DOHH2 (cell line): Measurements from ENCODE around the gene GATA2.

Experiments used
- H3F3A ChIP-seq: fragments of 200-600 bp; sonication (generic), shearing (Covaris generic); 2 replicates; pipeline ENCODE4 v1.6.0; 2016; ENCODE audit warnings: antibody characterized with exemption, mild to moderate bottlenecking; ENCODE audit not compliant: control insufficient read depth, insufficient read depth
- H3K27ac ChIP-seq: fragments of 200-600 bp; sonication (generic); 2 replicates; pipeline ENCODE4 v1.5.1; 2014; ENCODE audit warnings: low read depth, mild to moderate bottlenecking, low read length, moderate library complexity
- H3K27me3 ChIP-seq: fragments of 200-600 bp; sonication (generic); 2 replicates; pipeline ENCODE4 v1.6.1; 2014; ENCODE audit warnings: mild to moderate bottlenecking, low read length, mixed read lengths; ENCODE audit not compliant: control insufficient read depth
- H3K36me3 ChIP-seq: fragments of 200-600 bp; sonication (generic); 2 replicates; pipeline ENCODE4 v1.6.1; 2014; ENCODE audit warnings: mild to moderate bottlenecking, low read length, moderate library complexity, mixed read lengths; ENCODE audit not compliant: control insufficient read depth
- H3K4me1 ChIP-seq: fragments of 200-600 bp; sonication (generic); 2 replicates; pipeline ENCODE4 v1.6.1; 2014; ENCODE audit warnings: mild to moderate bottlenecking, low read length, mixed read lengths; ENCODE audit not compliant: control insufficient read depth
- H3K4me2 ChIP-seq: fragments of 200-600 bp; sonication (generic); 2 replicates; pipeline ENCODE4 v1.6.0; 2014; ENCODE audit warnings: mild to moderate bottlenecking, low read length, moderate library complexity
- H3K4me3 ChIP-seq: fragments of 200-600 bp; sonication (generic); 2 replicates; pipeline ENCODE4 v1.5.1; 2014; ENCODE audit warnings: mild to moderate bottlenecking, low read length, mixed read lengths
- H3K79me2 ChIP-seq: fragments of 200-600 bp; sonication (generic); 2 replicates; pipeline ENCODE4 v1.6.1; 2014; ENCODE audit warnings: mild to moderate bottlenecking, low read length, mixed read lengths; ENCODE audit not compliant: control insufficient read depth
- H3K9me2 ChIP-seq: fragments of 200-600 bp; sonication (generic); replicated peaks from 2 replicates; pipeline ENCODE4 v1.6.1; 2014; ENCODE audit warnings: mild to moderate bottlenecking, low read length, mixed read lengths; ENCODE audit not compliant: control insufficient read depth
- H3K9me3 ChIP-seq: fragments of 200-600 bp; sonication (generic); 2 replicates; pipeline ENCODE4 v1.6.1; 2014; ENCODE audit warnings: antibody characterized with exemption, low read length, mixed read lengths; ENCODE audit not compliant: control insufficient read depth, insufficient read depth
- H4K20me1 ChIP-seq: fragments of 200-600 bp; sonication (generic); 2 replicates; pipeline ENCODE4 v1.6.0; 2014; ENCODE audit warnings: low read depth, mild to moderate bottlenecking, antibody characterized with exemption, low read length, moderate library complexity; ENCODE audit not compliant: control insufficient read depth, insufficient read depth
- EZH2phosphoT487 ChIP-seq: fragments of 200-600 bp; sonication (generic); IDR thresholded peaks from 2 replicates; pipeline ENCODE4 v1.6.1; 2017; ENCODE audit warnings: borderline replicate concordance, mild to moderate bottlenecking, antibody characterized with exemption, low read length, moderate library complexity, mixed read lengths
- TF ChIP-seq, protein P1 (sequence below): fragments of 200-600 bp; sonication (generic); IDR thresholded peaks from one replicate; pipeline ENCODE4 v1.5.1; 2014; ENCODE audit warnings: antibody characterized with exemption, mild to moderate bottlenecking, low read depth, low read length; ENCODE audit not compliant: poor library complexity, severe bottlenecking

Gene GATA2

DNA sequence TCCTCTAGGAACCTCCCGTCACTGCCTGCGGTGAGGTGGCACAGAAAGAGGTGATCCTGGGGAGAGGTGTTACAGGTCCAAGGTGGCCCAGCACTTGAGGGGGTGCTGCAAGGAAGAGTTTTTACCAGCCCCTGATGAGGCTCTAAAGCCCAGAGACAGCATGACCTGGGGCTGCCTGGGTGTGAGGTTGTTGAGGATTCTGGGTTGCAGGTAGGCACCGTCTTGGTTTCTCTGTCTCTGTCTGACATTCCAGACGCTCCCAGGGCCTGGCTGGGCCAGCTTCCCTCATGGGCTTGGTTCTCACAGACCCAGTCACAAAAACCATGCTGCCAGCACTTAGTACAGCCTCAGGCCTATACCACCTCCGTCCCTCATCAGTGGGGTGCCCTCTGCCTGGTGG, 57.4 kb downstream of the GATA2 start:
- Histone ChIP-seq H3K36me3 (no peaks in the 10 kb centered on the region), H4K20me1 (no peaks in the 10 kb centered on the region), H3F3A (no peaks in the 10 kb centered on the region), H3K4me1 (no peaks in the 10 kb centered on the region), H3K79me2 (no peaks in the 10 kb centered on the region), H3K9me3 (no peaks in the 10 kb centered on the region), H3K4me2 (no peak overlapping the region), H3K27ac (no peak overlapping the region), H3K27me3 (peaks cover 6% of the 10 kb centered on the region; the same call in 1 of the 2 replicates), H3K4me3 (no peak overlapping the region), H3K9me2 (no peaks in the 10 kb centered on the region)
- TF ChIP-seq, protein P1, sequence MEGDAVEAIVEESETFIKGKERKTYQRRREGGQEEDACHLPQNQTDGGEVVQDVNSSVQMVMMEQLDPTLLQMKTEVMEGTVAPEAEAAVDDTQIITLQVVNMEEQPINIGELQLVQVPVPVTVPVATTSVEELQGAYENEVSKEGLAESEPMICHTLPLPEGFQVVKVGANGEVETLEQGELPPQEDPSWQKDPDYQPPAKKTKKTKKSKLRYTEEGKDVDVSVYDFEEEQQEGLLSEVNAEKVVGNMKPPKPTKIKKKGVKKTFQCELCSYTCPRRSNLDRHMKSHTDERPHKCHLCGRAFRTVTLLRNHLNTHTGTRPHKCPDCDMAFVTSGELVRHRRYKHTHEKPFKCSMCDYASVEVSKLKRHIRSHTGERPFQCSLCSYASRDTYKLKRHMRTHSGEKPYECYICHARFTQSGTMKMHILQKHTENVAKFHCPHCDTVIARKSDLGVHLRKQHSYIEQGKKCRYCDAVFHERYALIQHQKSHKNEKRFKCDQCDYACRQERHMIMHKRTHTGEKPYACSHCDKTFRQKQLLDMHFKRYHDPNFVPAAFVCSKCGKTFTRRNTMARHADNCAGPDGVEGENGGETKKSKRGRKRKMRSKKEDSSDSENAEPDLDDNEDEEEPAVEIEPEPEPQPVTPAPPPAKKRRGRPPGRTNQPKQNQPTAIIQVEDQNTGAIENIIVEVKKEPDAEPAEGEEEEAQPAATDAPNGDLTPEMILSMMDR, result no peak
- TF ChIP-seq EZH2phosphoT487, result no peak

DNA sequence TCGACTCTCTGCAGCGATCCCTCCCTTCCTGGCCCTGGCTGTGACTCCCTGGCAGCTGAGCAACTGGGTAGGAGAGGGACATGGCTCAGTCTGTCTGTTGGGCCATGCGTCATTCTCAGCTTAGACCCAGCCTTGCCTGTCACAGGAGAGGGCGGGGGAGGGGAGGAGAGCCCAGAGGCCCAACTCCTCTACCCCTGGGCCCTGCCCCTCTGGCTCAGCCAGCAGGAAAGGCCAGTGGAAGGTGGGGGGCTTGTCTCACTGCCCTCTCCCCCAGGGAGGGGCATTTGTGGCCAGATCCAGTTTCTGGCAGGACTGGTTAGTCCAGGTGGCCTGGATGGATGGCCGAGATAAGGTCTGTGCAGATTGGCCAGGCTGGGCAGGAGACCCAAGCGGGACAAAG, 57.9 kb downstream of the GATA2 start:
- no peaks in the 10 kb centered on the region for H3K36me3 ChIP-seq
- H4K20me1 ChIP-seq, result no peaks in the 10 kb centered on the region
- H3K27ac ChIP-seq, result no peak overlapping the region
- no peaks in the 10 kb centered on the region for H3F3A ChIP-seq
- no peaks in the 10 kb centered on the region for H3K4me1 ChIP-seq
- H3K79me2 ChIP-seq, result no peaks in the 10 kb centered on the region
- peaks cover 6% of the 10 kb centered on the region; the same call in 1 of the 2 replicates for H3K27me3 ChIP-seq
- no peaks in the 10 kb centered on the region for H3K9me2 ChIP-seq
- no peak overlapping the region for H3K4me2 ChIP-seq
- H3K9me3 ChIP-seq, result no peaks in the 10 kb centered on the region
- H3K4me3 ChIP-seq, result no peak overlapping the region
- no peak for TF ChIP-seq EZH2phosphoT487
- TF ChIP-seq, protein P1, result no peak

DNA sequence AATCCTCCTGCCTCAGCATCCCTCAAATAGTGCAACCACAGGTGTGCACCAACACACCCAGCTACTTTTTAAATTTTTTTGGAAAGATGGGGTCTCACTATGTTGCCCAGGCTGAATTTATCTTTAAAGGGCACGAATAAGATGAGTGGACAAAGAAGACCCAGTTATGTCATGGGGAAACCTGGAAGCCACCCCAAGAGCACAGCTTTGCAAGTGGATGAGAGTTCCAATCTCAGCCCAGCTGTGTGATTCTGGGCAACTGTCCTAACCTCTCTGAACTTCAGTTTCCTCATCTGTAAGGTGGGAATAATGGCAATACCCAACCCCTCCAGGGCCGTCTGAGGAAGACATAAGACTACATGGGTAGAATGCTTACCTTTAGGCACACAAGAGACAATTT, 58.5 kb downstream of the GATA2 start:
- H3K9me2 ChIP-seq, result no peaks in the 10 kb centered on the region
- H3K4me3 ChIP-seq, result no peak overlapping the region
- no peak overlapping the region for H3K4me2 ChIP-seq
- no peaks in the 10 kb centered on the region for H3F3A ChIP-seq
- no peaks in the 10 kb centered on the region for H3K79me2 ChIP-seq
- TF ChIP-seq EZH2phosphoT487, result no peak
- TF ChIP-seq, protein P1, result no peak
- no peaks in the 10 kb centered on the region for H4K20me1 ChIP-seq
- no peaks in the 10 kb centered on the region for H3K9me3 ChIP-seq
- no peaks in the 10 kb centered on the region for H3K36me3 ChIP-seq
- no peaks in the 10 kb centered on the region for H3K4me1 ChIP-seq
- H3K27ac ChIP-seq, result no peak overlapping the region
- H3K27me3 ChIP-seq, result peaks cover 3% of the 10 kb centered on the region; the same call in 1 of the 2 replicates

DNA sequence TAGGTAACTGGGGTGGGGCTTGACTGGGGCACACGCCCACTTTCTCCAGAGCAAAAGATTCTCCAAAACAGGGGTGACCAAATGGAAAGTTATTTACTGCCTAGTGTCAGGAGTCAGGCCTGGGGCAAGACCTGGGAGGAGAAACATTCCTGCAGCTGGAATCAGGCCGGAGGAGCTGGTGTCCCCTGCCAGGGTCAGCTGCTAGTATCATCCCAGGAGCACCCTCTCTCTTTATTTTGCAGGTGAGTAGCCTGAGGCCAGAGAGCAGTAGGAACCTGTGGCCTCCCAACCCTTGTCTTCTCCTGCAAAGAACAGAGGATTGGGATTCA, 59.2 kb downstream of the GATA2 start:
- H3K9me3 ChIP-seq, result no peaks in the 10 kb centered on the region
- H3K36me3 ChIP-seq, result no peaks in the 10 kb centered on the region
- no peak overlapping the region for H3K4me3 ChIP-seq
- H3K79me2 ChIP-seq, result no peaks in the 10 kb centered on the region
- H3K4me2 ChIP-seq, result no peak overlapping the region
- TF ChIP-seq EZH2phosphoT487, result no peak
- TF ChIP-seq, protein P1, result no peak
- H3F3A ChIP-seq, result no peaks in the 10 kb centered on the region
- H3K9me2 ChIP-seq, result no peaks in the 10 kb centered on the region
- peaks cover 2% of the 10 kb centered on the region; the same call in 1 of the 2 replicates for H3K27me3 ChIP-seq
- H3K27ac ChIP-seq, result no peak overlapping the region
- H4K20me1 ChIP-seq, result no peaks in the 10 kb centered on the region
- no peaks in the 10 kb centered on the region for H3K4me1 ChIP-seq
